WTC11 (cell line): Measurements from ENCODE around the gene LENG8. TPM values are rescaled to one million over a fixed set of nuclear protein-coding genes. Genes with fewer than 3 reads are reported as not detected.

Experiments used
- ATAC-seq: fragments of 200-7000 bp; cut with Tn5 transposase; 2 replicates; pipeline ENCODE4 v1.10.0; 2021; ENCODE audit warnings: mild to moderate bottlenecking, moderate library complexity
- CTCF ChIA-PET: fragments of 300-600 bp; sonication (Branson Sonifier 250); formaldehyde crosslinking; loops from one replicate; lab custom pipeline; 2021; ENCODE audit warnings: antibody characterized with exemption; lab: Charles Lee
- POLR2A ChIA-PET: fragments of 350-600 bp; sonication (Branson Sonifier 250); formaldehyde crosslinking; loops from one replicate; lab custom pipeline; 2021; ENCODE audit warnings: antibody characterized with exemption; lab: Charles Lee
- DNase-seq: peaks from one replicate; pipeline ENCODE4 v3.0.0; 2021; ENCODE audit warnings: low spot score
- H3K27ac Mint-ChIP-seq: 2 replicates; pipeline ENCODE4 v1.8.0; 2021; ENCODE audit warnings: mixed read lengths
- H3K27me3 Mint-ChIP-seq: 2 replicates; pipeline ENCODE4 v1.8.0; 2021; ENCODE audit warnings: low read depth, mild to moderate bottlenecking, moderate library complexity, mixed read lengths
- H3K36me3 Mint-ChIP-seq: 2 replicates; pipeline ENCODE4 v1.8.0; 2021; ENCODE audit warnings: mixed read lengths
- H3K4me1 Mint-ChIP-seq: 2 replicates; pipeline ENCODE4 v1.8.0; 2022; ENCODE audit warnings: mixed read lengths
- H3K4me3 Mint-ChIP-seq: 2 replicates; pipeline ENCODE4 v1.8.0; 2021; ENCODE audit warnings: mild to moderate bottlenecking, moderate library complexity, mixed read lengths
- H3K9me3 Mint-ChIP-seq: 2 replicates; pipeline ENCODE4 v1.8.0; 2021; ENCODE audit warnings: mixed read lengths
- AR ChIP-seq: fragments of 250-450 bp; sonication (Bioruptor Pico); IDR thresholded peaks from 2 replicates; pipeline ENCODE4 v1.9.0; 2021; ENCODE audit warnings: mild to moderate bottlenecking
- ATF2 ChIP-seq: sonication (generic); formaldehyde crosslinking; IDR thresholded peaks from 2 replicates; pipeline ENCODE4 v1.8.1; 2022; ENCODE audit warnings: low read depth, missing genetic modification reagents, borderline replicate concordance
- CTCF ChIP-seq: fragments of 200-600 bp; IDR thresholded peaks from 2 replicates; pipeline ENCODE4 v1.8.0; 2022; ENCODE audit warnings: antibody characterized with exemption
- ESRRA ChIP-seq: sonication (generic); formaldehyde crosslinking; IDR thresholded peaks from 2 replicates; pipeline ENCODE4 v1.8.1; 2022; ENCODE audit warnings: mild to moderate bottlenecking, missing genetic modification reagents, borderline replicate concordance
- FOXP4 ChIP-seq: sonication (generic); formaldehyde crosslinking; IDR thresholded peaks from 2 replicates; pipeline ENCODE4 v1.8.0; 2022; ENCODE audit warnings: mild to moderate bottlenecking, missing genetic modification reagents
- GRHL2 ChIP-seq: fragments of 250-450 bp; sonication (Bioruptor Pico); IDR thresholded peaks from 2 replicates; pipeline ENCODE4 v1.8.0; 2022; ENCODE audit warnings: mild to moderate bottlenecking, moderate library complexity; ENCODE audit not compliant: insufficient replicate concordance, severe bottlenecking
- HMGA2 ChIP-seq: fragments of 250-450 bp; sonication (Bioruptor Pico); IDR thresholded peaks from 2 replicates; pipeline ENCODE4 v1.4.0; 2021; ENCODE audit warnings: mild to moderate bottlenecking, moderate library complexity
- SOX15 ChIP-seq: fragments of 250-450 bp; sonication (Bioruptor Pico); IDR thresholded peaks from 2 replicates; pipeline ENCODE4 v1.9.0; 2021; ENCODE audit warnings: mild to moderate bottlenecking
- ZNF121 ChIP-seq: sonication (generic); formaldehyde crosslinking; IDR thresholded peaks from 2 replicates; pipeline ENCODE4 v1.8.0; 2023; ENCODE audit warnings: missing genetic modification reagents
- total RNA-seq: library from RNA; stranded (reverse); gene quantifications from 3 replicates; pipeline ENCODE4 v1.2.3, GENCODE V29; 2021
- TF ChIP-seq, protein P1 (sequence below): sonication (generic); formaldehyde crosslinking; IDR thresholded peaks from 2 replicates; pipeline ENCODE4 v1.8.1; 2023; ENCODE audit warnings: mild to moderate bottlenecking, missing genetic modification reagents, borderline replicate concordance
- TF ChIP-seq, protein P2 (sequence below): sonication (generic); formaldehyde crosslinking; conservative IDR thresholded peaks from 2 replicates; pipeline ENCODE4 v1.8.1; 2022; ENCODE audit warnings: mild to moderate bottlenecking, missing genetic modification reagents

Gene LENG8
- total RNA-seq, 1 experiment from 2014 or later, result 175 TPM

DNA sequence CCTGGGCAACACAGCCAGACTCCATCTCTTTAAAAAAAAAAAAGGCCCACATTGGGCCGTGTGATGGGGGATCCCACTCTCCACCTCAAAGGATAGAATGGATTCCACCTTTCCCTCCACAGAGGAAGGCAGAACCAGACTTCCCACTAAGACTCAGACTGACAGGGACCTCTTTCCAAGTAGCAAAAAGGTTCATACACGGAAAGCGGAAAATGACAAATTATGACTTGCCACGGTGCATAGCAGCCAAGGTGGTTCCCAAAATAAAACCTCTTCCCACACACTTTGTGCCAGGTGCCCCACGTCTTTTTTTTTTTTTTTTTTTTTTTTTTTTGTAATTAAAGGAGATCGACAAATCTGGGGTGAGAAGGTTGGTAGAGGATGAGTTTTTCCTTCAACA is 48.1 kb upstream of the LENG8 start (continued):
- no peak for TF ChIP-seq FOXP4 (CRISPR knock-in tag)

DNA sequence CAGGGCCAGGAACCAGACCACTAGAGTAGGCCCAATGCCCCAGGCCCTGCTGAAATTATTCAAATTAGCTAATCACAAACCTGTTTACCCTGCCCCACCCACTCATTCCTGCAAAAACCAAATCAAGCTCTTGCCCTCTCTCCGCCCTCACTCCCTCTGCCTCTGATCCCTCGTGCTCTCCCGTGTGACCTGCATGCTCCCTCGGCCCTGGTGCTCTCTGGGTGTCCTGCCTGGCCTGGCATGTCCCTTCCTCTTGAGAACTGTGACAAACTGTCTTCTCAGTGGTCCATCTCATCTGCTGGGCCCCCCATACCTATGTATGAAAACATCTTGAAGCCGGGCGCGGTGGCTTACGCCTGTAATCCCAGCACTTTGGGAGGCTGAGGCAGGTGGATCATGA is 45.9 kb upstream of the LENG8 start:
- ChIA-PET POLR2A (interaction anchor here (0.7 kb wide), 1 partner anchor 49 kb away, joined by 3 read pairs; no protein-coding TSS in a partner anchor), CTCF (interaction anchor here (0.8 to 1.4 kb wide), 4 partner anchors 12 to 137 kb away, joined by 3 to 8 read pairs (median 5); no protein-coding TSS in a partner anchor)
- H3K27me3 Mint-ChIP-seq, result peaks cover 35% of the 10 kb centered on the region
- no peak overlapping the region for H3K4me3 Mint-ChIP-seq
- peaks cover under 1% of the 10 kb centered on the region; the same call in 1 of the 2 replicates for H3K36me3 Mint-ChIP-seq
- no peak overlapping the region for H3K27ac Mint-ChIP-seq
- TF ChIP-seq ZNF121 (CRISPR knock-in tag), result no peak
- TF ChIP-seq, protein P1, sequence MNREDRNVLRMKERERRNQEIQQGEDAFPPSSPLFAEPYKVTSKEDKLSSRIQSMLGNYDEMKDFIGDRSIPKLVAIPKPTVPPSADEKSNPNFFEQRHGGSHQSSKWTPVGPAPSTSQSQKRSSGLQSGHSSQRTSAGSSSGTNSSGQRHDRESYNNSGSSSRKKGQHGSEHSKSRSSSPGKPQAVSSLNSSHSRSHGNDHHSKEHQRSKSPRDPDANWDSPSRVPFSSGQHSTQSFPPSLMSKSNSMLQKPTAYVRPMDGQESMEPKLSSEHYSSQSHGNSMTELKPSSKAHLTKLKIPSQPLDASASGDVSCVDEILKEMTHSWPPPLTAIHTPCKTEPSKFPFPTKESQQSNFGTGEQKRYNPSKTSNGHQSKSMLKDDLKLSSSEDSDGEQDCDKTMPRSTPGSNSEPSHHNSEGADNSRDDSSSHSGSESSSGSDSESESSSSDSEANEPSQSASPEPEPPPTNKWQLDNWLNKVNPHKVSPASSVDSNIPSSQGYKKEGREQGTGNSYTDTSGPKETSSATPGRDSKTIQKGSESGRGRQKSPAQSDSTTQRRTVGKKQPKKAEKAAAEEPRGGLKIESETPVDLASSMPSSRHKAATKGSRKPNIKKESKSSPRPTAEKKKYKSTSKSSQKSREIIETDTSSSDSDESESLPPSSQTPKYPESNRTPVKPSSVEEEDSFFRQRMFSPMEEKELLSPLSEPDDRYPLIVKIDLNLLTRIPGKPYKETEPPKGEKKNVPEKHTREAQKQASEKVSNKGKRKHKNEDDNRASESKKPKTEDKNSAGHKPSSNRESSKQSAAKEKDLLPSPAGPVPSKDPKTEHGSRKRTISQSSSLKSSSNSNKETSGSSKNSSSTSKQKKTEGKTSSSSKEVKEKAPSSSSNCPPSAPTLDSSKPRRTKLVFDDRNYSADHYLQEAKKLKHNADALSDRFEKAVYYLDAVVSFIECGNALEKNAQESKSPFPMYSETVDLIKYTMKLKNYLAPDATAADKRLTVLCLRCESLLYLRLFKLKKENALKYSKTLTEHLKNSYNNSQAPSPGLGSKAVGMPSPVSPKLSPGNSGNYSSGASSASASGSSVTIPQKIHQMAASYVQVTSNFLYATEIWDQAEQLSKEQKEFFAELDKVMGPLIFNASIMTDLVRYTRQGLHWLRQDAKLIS (CRISPR knock-in tag), result no peak
- TF ChIP-seq GRHL2 (CRISPR knock-in tag), result no peak
- TF ChIP-seq CTCF, result no peak
- no peak for TF ChIP-seq ATF2
- no peak for TF ChIP-seq ESRRA
- no peak for TF ChIP-seq SOX15 (CRISPR knock-in tag)
- TF ChIP-seq HMGA2 (CRISPR knock-in tag), result no peak
- TF ChIP-seq AR (CRISPR knock-in tag), result no peak
- TF ChIP-seq FOXP4 (CRISPR knock-in tag), result no peak
- TF ChIP-seq, protein P2, sequence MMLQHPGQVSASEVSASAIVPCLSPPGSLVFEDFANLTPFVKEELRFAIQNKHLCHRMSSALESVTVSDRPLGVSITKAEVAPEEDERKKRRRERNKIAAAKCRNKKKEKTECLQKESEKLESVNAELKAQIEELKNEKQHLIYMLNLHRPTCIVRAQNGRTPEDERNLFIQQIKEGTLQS (CRISPR knock-in tag), result no peak
- peaks cover 12% of the 10 kb centered on the region for H3K9me3 Mint-ChIP-seq
- no peak for DNase-seq
- no peak for ATAC-seq
- peaks cover 4% of the 10 kb centered on the region for H3K4me1 Mint-ChIP-seq
